Activated CD4-positive, alpha-beta T cell treated with anti-CD3 and anti-CD28 coated beads, Interleukin-2, Interleukin-4, amounts not matched to agents 100 ng/mL and 50 ng/mL, durations not matched to agents 16 hours and 8 hours (primary cell): ENCODE measurements around the gene CUL7.
"Not testable (repeated sequence)": the region's sequence is repeated elsewhere in the genome, so short reads cannot be mapped to it uniquely, and the experiment has no call there.

Experiments
- DNase-seq: peaks from one replicate; pipeline ENCODE4 v3.0.0-alpha.2; 2020; ENCODE audit warnings: low spot score

Gene CUL7

GRCh38 chr6:43053545-43054205 lies at the start of gene CUL7:
CUL7 (minus strand) TSS chr6:43053851; CDS start chr6:43052788, 1,063 bp downstream.
- peak; percentile 94 for DNase-seq

GRCh38 chr6:43101497-43101896 lies 47.8 kb upstream of the CUL7 start:
- no peak for DNase-seq

- no peak for DNase-seq
Measured at GRCh38 chr6:43097502-43097901, 43.9 kb upstream of the CUL7 start.

- no peak for DNase-seq
Measured at GRCh38 chr6:43097098-43097489, 43.4 kb upstream of the CUL7 start.

- no peak for DNase-seq
Measured at GRCh38 chr6:43096451-43097097, 42.9 kb upstream of the CUL7 start.

- DNase-seq: no peak
Measured at GRCh38 chr6:43095939-43096338, 42.3 kb upstream of the CUL7 start.

GRCh38 chr6:43093436-43094289 lies 40.0 kb upstream of the CUL7 start:
- DNase-seq: no peak

- peak; percentile 24 for DNase-seq
Measured at GRCh38 chr6:43092635-43093034, 39.0 kb upstream of the CUL7 start.

GRCh38 chr6:43091436-43091991 lies 37.9 kb upstream of the CUL7 start:
- no peak for DNase-seq

GRCh38 chr6:43091020-43091419 lies 37.4 kb upstream of the CUL7 start:
- no peak for DNase-seq

- no peak for DNase-seq
Measured at GRCh38 chr6:43090559-43090956, 36.9 kb upstream of the CUL7 start.

- no peak for DNase-seq
Measured at GRCh38 chr6:43089874-43090558, 36.4 kb upstream of the CUL7 start.

GRCh38 chr6:43089467-43089866 lies 35.8 kb upstream of the CUL7 start:
- no peak for DNase-seq

- no peak for DNase-seq
Measured at GRCh38 chr6:43088654-43089056, 35.0 kb upstream of the CUL7 start.

GRCh38 chr6:43086022-43086658 lies 32.5 kb upstream of the CUL7 start:
- DNase-seq: peak; percentile 34

- DNase-seq: no peak
Measured at GRCh38 chr6:43082806-43083655, 29.4 kb upstream of the CUL7 start.

GRCh38 chr6:43081922-43082321 lies 28.3 kb upstream of the CUL7 start:
- not testable (repeated sequence) for DNase-seq

GRCh38 chr6:43081043-43081442 lies 27.4 kb upstream of the CUL7 start:
- DNase-seq: no peak

- no peak for DNase-seq
Measured at GRCh38 chr6:43078691-43079090, 25.0 kb upstream of the CUL7 start.

GRCh38 chr6:43077981-43078511 lies 24.4 kb upstream of the CUL7 start:
- no peak for DNase-seq
